GM19438 (cell line): ENCODE data around the gene PLXNA2.

Experiments
- ATAC-seq: cut with Tn5 transposase; IDR thresholded peaks from one replicate; pipeline ENCODE4 v1.9.1; 2021; ENCODE audit warnings: low read depth; ENCODE audit not compliant: unreplicated experiment

PLXNA2 gene

DNA sequence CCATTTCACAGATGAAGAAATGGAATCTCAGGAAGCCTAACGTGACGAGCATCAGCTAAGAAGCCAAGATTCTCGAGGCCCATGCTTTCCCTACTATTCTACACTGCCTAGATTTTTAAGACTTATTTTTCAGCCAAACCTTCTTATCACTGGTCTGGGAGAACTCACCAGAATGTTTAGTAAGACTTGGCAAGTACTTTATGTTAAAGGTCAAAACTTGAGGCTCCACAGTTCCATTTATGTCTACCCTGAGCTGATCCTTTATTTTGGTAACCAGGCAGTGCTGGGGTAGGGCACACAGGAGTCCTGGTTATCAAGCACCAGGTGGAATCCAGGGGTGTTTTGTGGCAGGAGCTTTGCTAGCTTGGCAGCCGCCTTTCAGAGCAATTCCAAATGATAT lies 16.8 kb downstream of the PLXNA2 start:
- ATAC-seq, result no peak

DNA sequence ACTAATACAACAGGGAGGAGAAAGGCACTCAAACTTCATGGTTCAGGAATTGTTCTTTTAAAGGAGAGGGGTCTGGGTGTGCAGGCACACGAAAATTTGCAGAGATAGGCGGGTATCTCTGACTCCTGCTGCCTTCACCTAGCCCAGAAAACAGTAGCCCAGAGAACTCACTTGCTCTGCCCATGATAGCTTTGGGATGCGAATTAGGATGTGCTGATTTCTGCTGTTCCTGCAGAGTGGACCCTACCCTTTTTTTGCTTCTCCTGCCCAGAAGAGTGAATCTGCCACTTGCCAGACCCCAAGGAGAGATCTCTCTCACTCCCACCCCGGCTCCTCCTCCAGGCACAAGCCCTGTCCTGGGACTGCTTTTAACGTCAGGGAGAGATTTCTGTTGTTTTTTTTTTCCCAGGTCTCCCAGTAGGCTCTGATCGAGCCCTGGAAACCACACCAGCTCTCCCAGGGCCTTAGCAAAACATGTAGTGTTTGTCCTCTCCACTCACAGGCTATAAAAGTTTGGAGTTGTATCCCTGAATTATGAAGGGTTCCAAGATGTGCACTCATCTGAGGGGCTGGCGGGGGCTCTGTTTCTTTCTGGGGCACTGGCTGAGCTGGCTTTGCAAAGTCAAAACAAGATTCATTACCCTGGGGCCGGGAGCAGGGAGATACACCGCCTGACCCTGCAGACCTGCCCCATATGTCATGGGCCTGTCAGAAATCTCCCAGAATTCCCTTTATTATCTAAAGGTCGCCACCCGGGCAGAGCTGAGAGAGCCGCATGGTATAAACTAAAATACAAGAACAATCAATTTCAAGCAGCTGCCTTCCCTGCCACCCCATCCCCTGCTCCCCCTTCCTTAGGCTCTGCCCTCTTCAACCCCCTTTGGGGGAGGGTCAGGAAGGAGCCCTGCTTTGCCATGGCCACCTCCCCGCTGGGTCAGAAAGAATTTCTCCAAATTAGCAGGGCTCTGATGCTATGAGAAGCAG lies 17.9 kb downstream of the PLXNA2 start:
- no peak for ATAC-seq

DNA sequence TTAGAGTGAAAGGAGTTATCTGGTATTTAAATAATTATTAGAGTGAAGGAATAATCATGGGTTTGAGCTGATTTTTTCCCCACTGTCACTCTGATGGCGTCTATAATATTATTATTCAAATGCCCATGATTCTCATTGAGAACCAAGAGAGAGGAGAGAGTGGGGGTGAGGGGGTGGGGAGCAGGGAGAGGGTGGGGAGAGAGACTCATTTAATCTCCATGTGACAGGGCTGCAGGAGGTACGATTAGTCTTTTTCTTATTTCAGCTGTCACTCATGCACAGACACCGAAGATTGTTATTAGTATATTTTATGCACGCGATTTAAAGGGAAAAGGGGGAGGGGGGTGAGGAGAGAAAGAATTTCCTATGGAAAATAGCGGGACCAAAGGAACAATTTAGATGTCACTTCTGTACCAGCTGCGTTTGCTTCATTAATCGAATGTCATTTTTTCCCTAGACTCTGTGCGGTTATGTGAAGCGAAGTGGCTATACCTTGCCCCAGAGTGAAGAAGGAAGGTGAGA lies 19.9 kb downstream of the PLXNA2 start:
- no peak for ATAC-seq

DNA sequence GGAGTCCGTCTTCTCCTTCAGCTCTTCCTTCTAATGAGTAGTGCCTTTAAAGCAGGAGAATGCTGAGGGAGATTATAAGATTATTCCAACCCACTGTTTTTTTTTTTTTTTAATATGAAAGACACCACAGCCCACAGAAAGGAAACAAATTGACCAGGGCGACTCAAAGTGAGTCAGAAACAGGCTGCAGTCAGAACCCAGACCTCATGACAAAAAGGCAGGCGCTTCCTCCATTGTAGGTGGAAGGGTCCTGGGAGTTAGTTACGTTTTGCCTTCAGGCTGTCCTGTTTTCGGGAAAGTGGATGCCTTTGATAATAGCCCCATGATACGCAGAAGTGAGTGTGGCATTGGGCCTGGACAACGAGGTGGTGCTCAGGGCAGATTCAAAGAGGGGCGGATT lies 21.0 kb downstream of the PLXNA2 start:
- ATAC-seq, result no peak

DNA sequence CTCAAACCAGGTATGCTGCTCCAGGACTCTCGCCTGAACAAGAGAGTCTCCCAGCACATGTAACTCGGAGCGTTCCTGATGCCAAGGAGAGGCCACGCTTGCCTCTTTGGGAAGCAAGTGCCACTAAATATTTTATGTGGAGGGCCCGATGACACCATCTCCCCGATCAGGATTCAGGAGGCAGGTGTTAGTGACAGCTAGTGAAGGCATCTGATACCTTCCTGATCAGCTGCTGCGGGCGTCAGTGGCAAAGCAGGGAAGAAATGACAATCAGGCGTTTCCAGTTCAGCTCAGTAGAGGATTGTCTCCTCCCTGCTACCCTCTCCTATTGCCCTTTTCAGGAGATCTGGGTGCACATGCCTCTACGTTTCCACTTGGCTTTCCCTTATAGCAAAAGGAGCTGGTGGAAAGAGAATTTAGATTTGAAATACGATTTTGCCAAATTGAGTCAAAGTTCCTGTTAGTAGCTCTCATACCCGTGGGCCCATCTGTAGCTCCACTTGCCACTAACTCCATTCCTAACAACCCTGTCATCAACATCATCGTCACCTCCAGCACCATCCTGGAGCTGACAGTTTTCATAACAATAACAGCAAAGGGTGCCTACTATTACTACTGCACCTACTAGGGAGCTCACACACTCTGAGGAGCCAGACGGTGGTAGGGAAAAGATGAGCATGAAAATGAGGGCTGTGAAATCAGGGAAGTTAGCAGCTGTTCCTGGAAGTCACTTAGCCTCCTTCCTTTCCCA lies 21.6 kb downstream of the PLXNA2 start:
- ATAC-seq, result no peak

DNA sequence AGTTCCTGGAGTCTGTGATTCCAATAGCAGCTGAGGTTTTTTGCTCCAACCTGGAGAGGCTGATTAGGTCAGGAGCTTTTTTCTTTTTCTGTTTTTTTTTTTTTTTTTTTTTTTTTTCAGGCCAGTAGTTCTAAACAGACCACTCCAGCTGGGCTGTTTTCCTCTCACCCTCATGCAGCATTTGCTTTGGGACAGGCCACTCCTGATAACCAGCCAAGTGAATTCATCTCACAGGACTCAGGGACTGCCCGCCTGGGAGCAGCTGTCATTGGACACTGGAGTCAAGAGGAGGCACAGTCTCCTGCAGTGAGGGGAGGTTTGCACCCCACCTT lies 22.9 kb downstream of the PLXNA2 start:
- no peak for ATAC-seq

DNA sequence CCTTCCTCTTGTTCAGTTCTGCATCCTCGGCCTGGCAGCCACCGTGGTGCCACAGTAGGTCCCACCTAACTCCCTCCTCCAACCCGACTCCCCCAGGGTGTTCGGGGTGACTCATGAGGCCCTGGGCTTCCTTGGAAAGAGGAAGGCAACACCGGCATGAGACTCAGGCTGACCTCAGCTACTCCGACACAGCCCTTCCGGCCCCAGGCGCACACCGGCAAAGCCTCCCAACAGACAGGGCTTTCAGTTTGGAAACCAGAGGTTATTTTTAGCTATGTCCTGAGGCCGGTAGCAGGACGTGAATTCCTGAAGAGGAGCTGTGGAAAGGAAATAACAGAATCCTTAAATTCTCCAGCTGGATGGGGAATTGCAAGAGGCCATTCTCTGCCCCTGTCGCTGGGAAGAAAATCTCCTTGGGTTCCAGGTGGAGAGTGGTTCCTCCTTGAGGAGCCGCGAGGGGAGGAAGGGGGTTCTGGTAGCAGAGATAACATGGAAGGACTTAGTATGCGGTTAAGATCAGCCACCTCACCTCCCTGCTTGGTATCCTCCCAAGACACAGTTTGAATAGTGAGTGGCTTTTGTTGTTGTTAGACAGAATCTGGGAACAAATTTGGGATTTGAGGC lies 24.4 kb downstream of the PLXNA2 start:
- no peak for ATAC-seq

DNA sequence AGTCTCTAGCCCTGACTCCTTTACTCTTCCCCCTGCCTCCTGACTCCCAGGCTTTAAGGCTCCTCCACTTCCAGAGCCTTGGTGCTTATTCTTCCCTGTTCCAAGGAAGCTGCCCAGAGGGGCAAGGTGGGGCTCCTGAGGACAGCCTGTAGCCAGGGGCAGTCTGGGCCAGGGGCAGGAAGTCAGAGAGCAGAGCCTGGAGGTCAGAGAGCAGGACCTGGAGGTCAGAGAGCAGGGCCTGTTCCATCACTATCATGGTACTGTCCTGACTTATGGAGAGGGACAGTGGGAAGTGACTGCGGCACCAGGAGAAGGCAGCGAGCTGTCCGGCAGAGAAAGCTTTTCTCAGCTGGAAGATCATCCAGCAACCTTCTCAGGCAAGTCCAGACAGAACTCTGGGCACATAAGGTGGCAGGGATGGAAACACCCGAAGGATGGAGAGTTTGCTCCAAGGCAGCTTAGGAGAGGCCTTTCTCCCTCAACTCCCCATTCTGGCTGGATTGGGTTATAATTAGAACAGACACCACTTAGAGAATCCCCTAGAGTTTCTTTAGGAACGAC lies 25.0 kb downstream of the PLXNA2 start:
- ATAC-seq, result no peak

DNA sequence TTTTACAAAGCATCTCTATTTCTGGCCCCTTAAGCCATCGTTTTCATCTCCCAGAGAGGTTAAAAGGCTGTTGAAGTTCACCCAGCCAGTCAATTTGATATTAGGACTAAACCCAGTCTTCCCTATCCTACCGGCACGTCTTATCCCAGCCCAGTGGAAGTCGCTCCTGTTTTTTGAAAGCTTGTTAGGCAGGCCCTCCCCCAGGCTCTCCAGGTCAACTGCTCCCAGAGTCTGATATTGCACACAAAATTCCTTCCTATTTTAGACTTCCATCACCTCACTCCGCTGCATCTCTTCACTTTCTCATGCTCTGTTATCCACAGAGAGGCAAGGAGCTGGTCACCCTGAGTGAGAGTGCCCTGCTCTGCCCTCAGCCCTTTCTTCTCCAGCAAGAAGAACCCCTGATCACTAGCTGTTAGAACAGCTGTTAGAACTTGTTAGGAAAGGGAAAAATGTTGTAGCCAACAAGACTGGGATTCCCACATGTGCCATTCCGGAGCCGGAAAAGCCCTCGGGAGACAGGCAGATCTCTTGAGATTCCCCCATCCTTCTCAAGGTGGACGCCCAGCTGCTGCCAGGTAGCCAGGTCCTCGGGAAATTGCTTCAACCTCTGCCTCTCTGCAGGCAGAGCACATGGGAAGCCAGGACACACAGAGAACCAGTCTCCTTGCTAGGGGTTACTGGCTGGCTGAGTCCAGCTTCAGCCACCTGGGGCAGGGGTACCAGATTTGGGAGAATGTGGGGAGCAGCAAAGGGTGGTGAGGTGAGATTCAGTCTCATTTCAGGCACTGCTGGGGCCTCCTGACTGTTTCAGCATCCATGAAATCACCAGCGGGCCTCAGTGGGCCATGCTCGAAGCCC lies 25.7 kb downstream of the PLXNA2 start:
- ATAC-seq, result no peak

DNA sequence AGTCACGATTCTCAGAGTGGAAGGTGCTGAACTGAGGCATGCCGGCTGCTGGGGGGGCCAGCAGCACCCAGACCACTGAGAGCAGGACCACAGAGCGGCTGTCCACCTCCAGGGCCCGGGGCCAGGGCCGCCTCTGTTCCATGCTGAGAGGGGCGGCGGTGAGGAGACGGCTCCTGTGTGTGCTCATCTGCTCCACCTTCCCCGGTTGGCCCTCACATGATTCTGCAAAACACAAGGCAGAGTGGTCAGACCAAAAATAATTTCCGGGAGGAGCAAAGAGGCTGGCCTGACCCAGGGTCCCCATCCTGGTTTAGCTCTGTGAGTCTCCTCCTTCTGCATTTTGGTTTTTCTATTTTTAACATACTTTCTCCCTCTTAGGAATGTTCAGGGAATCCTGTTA lies 26.4 kb downstream of the PLXNA2 start:
- ATAC-seq, result no peak

DNA sequence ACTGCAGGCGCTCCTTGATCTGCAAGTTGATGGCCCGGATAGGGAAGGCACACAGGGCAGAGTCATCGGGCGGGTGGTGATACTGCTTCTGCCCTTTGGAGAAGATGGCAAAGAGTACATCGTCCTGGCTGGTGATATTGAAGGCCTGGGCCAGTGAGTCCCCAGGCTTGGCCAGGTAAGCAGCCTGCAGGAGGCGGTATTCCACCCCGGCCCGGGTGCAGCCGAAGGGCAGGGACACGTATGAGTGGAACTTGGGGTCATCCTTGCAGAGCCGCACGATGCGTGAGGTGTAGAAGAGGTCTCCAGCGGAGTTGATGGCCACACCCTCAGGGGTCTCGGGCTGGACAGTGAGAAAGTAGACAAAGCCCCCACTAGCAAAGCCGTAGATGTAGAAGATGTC lies 27.4 kb downstream of the PLXNA2 start:
- ATAC-seq, result no peak

DNA sequence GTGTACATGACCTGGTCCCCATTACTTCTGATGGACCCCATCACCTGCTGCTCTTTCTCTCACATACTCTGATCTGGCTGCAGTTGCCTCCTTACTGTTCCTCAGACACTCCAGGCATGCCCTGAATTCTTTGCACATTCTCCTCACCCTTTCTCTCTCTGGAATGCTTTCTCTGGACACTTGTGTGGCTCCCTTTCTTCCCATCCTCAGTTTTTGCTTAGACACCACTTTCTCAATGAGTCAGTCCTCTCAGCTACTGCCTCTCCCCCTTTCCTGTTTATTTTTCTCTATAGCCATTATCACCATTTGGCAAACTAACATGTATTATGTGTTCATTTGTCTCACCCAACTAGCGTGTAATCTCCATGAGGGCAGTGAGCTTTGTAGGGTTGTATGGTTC lies 28.1 kb downstream of the PLXNA2 start:
- ATAC-seq, result no peak

DNA sequence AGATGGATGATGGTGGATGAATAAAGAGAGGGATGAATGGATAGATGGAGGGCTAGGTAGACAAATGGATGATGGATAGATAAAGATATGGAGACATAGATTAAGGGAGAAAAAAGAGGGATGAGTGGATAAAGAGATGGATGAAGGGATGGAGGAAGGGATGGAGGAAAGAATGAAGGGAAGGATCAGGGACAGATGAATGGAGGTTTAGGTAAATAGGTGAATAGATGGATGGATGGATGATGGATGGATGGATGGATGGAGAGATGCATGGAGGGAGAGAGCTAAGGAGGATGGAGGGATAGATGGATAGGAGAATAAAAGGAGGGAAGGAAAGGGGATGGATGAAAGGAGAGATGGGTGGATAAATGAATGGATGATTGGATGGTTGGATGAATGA lies 28.8 kb downstream of the PLXNA2 start:
- ATAC-seq, result no peak

DNA sequence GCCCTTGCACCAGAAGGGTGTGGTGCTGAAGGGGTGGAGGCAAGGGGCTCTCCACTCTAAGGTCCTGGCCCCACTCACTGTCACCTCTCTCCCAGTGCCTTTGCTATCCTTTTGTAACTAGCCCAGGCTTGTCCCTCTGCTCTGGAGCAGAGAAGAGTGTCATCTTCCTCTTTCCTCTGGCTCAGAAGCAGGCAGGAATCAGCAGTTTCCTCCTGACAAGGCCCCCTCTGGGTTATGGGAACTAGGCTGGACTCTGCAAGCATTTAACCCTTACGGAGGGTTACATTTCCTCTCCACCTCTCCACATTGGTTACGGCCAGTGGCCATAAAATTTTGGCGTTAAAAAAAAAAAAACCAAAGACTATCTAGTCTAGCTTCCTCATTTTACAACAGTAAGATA lies 30.4 kb downstream of the PLXNA2 start:
- ATAC-seq, result no peak

DNA sequence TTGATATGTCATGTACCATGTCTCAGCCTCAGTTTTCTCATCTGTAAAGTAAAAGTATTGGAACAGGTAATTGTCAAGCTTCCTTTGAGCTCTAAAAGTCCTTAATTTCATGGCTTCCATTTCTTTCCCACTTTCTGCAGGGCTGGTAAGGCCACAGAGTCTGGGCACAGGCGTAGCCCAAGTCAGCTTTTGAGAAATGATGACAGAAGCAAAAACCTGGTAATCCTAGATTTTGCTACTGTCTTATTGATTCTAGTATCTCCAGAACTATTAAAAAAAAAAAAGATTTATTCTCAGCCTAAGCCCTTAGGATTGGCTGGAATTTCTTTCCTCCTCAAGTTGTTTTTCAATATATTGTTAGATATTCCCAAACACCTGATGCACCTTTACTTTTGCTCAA lies 31.3 kb downstream of the PLXNA2 start:
- ATAC-seq, result no peak

DNA sequence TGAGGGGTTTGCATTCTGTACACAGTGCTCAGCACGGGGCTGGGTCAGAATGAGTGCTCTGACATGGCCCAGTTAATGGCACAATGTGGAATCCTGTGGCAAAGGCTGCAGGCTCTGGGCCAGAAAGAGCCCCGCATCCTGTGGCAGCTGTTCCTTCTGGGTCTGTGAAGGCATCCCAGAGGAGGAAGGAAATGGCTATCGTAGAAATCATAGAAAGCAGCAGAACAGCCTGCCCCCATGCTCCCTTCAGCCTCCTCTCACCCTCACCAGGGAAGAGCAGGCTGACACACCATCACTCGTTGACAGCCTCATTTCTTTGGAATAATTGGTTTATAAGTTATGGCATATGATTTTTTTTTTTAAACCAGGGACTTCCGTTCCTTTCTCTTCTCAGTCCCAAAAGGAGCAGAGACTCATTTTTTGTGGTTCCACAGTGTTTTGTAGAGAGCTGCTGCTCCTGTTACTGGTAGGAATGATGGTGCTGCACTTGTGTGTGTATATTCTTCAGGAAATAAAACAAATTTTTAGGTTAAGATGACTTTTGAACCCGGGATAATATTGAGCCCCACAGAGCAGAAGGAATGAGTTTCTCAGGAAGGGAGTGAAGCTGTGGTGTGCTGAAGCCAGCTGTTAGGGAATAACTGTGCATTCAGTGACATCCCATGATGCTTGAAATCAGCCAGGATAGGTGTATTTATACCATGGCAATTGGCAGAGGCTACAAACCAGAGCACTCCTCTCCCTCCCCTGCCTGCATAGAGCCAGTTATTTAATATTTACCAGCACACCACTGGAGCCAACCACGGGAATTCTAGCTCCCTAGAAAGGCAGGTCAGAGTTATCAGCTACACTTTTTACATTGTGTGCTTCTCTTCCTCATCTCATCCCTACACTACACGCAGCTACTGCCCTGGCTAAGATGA lies 32.0 kb downstream of the PLXNA2 start:
- ATAC-seq, result no peak

DNA sequence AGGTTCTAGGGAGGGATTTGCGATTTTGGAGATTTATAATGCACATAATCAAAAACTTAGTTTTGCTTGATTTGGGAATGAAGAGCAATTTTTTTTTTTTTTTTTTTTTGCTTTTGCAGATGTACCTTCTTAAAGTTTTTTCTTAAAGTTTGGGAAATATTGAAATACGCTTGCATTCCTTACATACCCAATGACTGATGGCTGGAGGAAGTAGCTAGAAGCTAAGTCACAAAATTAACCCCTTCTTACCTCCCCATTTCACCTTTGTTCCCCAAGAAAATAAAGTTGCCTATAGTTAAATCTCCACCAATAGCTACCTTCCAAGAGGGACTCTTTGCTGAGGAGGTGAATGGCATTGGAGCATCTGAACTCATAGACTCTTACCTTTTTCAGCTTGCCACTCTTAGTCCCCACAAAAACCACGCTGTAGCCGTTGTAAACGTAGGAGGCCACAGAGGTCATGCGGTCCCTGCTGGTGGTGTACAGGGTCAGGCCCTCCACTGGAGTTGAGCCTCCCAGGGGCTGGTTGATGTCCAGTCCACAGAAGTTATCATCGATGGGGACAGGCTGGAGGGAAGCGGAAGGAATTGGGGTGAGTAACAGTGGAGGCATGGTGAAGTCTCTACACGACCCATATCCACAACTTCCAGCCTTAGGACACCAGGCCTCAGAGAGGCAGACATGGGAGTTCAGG lies 34.1 kb downstream of the PLXNA2 start:
- no peak for ATAC-seq

DNA sequence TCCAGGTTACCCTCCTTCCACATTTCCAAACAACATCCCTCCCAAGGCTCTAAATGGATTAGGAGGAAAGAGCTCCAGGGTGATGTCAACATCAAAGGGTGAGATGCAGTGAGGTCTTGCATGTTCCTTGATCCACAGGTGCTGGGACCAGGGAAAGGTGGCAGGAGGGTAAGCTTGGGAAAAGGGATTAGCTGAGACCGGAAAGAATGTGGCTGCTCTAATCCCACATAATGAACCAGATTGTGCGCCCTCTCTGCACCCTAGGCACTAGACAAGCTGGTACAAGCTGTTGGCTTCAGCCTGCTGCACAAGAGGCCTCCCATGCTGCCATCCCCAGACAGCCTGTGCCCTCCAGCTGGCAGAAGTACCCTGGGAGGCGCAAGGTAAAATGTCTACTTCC lies 34.9 kb downstream of the PLXNA2 start:
- ATAC-seq, result no peak
